8988T (cell line): ENCODE results near the gene CTAG2.
"Not testable (repeated sequence)": the region's sequence is repeated elsewhere in the genome, so short reads cannot be mapped to it uniquely, and the experiment has no call there.

Experiments used
- DNase-seq: peaks from one replicate; pipeline ENCODE4 v3.0.0; 2011

The CTAG2 gene

GRCh38 chrX:154645745-154646378 is 7.5 kb downstream of the CTAG2 start:
- not testable (repeated sequence) for DNase-seq

- not testable (repeated sequence) for DNase-seq
These were observed 9.7 kb downstream of the CTAG2 start for GRCh38 chrX:154643708-154644107.

- DNase-seq = not testable (repeated sequence)
These were observed 11.6 kb downstream of the CTAG2 start for GRCh38 chrX:154641740-154642139.

GRCh38 chrX:154633661-154634060 is 19.7 kb downstream of the CTAG2 start:
- DNase-seq = not testable (repeated sequence)

- DNase-seq = not testable (repeated sequence)
These were observed 22.4 kb downstream of the CTAG2 start for GRCh38 chrX:154630949-154631348.

GRCh38 chrX:154628960-154629359 is 24.4 kb downstream of the CTAG2 start:
- not testable (repeated sequence) for DNase-seq

- not testable (repeated sequence) for DNase-seq
These were observed 32.5 kb downstream of the CTAG2 start for GRCh38 chrX:154620767-154621414.

- DNase-seq = not testable (repeated sequence)
These were observed 34.2 kb downstream of the CTAG2 start, which contains the start of gene CTAG1B for GRCh38 chrX:154619182-154619581. Gene CTAG1B (minus strand): TSS chrX:154619282. CDS start chrX:154619218, 64 bp downstream.

GRCh38 chrX:154613586-154613985 is 39.8 kb downstream of the CTAG2 start:
- DNase-seq = not testable (repeated sequence)

GRCh38 chrX:154611146-154611545 is 42.2 kb downstream of the CTAG2 start:
- DNase-seq = not testable (repeated sequence)

- not testable (repeated sequence) for DNase-seq
These were observed 44.6 kb downstream of the CTAG2 start for GRCh38 chrX:154608823-154609222.

- not testable (repeated sequence) for DNase-seq
These were observed 45.4 kb downstream of the CTAG2 start for GRCh38 chrX:154607976-154608375.

- DNase-seq = no peak
These were observed 46.0 kb downstream of the CTAG2 start for GRCh38 chrX:154607370-154607769.

- DNase-seq = no peak
These were observed 47.8 kb downstream of the CTAG2 start for GRCh38 chrX:154605566-154605965.

- peak; percentile 46 for DNase-seq
These were observed 49.6 kb downstream of the CTAG2 start for GRCh38 chrX:154603438-154604430.

GRCh38 chrX:154602766-154603437 is 50.5 kb downstream of the CTAG2 start:
- DNase-seq = no peak

GRCh38 chrX:154602226-154602625 is 51.2 kb downstream of the CTAG2 start:
- no peak for DNase-seq
